Kidney (tissue), 14 donors: ENCODE results near the gene AGPAT3. TPM values are rescaled to one million over a fixed set of nuclear protein-coding genes. Genes with fewer than 3 reads are reported as not detected.

Experiments
- DNase-seq, 5 donors: peaks; one replicate each; pipeline ENCODE4 v3.0.0-alpha.2; 2013 to 2020
- FAIRE-seq: peaks from 2 replicates; lab custom pipeline; 2012; peaks lifted over from hg19 to GRCh38; lab: Jason Lieb, UNC
- H3K27ac ChIP-seq, 2 donors: one replicate each; pipeline ENCODE4 v1.7.0; 2013; ENCODE audit warnings: low read depth in 2 of 2, low read length in 2 of 2, inconsistent platforms in 1 of 2
- H3K27me3 ChIP-seq: one replicate; pipeline ENCODE4 v1.7.1; 2013; ENCODE audit warnings: low read length, inconsistent platforms; ENCODE audit not compliant: control insufficient read depth, insufficient read depth
- H3K36me3 ChIP-seq, 3 donors: one replicate each; pipeline versions ENCODE4 v1.7.0 to v1.7.1; 2013; ENCODE audit warnings: low read length in 3 of 3, control low read depth in 1 of 3, inconsistent platforms in 1 of 3; ENCODE audit not compliant: insufficient read depth in 3 of 3, control insufficient read depth in 2 of 3
- H3K4me1 ChIP-seq, 3 donors: one replicate each; pipeline versions ENCODE4 v1.7.0 to v1.7.1; 2013; ENCODE audit warnings: low read length in 3 of 3, inconsistent platforms in 1 of 3, low read depth in 1 of 3; ENCODE audit not compliant: control insufficient read depth in 2 of 3, insufficient read depth in 2 of 3
- H3K4me3 ChIP-seq, 3 donors: one replicate each; pipeline versions ENCODE4 v1.7.0 to v1.8.1; 2013; ENCODE audit warnings: low read length in 3 of 3, control low read depth in 1 of 3, inconsistent platforms in 1 of 3
- H3K9ac ChIP-seq, 3 donors: one replicate each; pipeline versions ENCODE4 v1.7.0 to v1.7.1; 2013; ENCODE audit warnings: low read length in 3 of 3, control low read depth in 1 of 3, inconsistent platforms in 1 of 3
- H3K9me3 ChIP-seq, 3 donors: one replicate each; pipeline versions ENCODE4 v1.7.0 to v1.7.1; 2013; ENCODE audit warnings: low read length in 3 of 3, control low read depth in 1 of 3, inconsistent platforms in 1 of 3; ENCODE audit not compliant: control insufficient read depth in 2 of 3, insufficient read depth in 1 of 3
- intact Hi-C: fragments of 100-400 bp; cut with DNase I; formaldehyde crosslinking; loops from one replicate; pipeline ENCODE4 v1.11.1; 2022
- polyA plus RNA-seq: library from polyadenylated mRNA; stranded (reverse); fragments of 350-450 nt; fragmentation: Illumina TruSeq; extraction: RNeasy Lipid Tissue Mini Kit (QIAGEN cat#74804); gene quantifications from one replicate; pipeline ENCODE4 v1.2.3, GENCODE V29; 2014; ENCODE audit warnings: low read depth, low replicate concordance; ENCODE audit not compliant: insufficient read depth
- total RNA-seq: library from RNA; stranded (reverse); fragmentation: NEBNext Ultra II Directional; extraction: Animal tissue kit (Norgen Biotek cat#: 25700); gene quantifications from one replicate; pipeline ENCODE4 v1.2.1, GENCODE V29; 2021
- TF ChIP-seq, protein P1 (sequence below): IDR thresholded peaks from 3 replicates; pipeline ENCODE4 v1.5.1; 2012; ENCODE audit warnings: mild to moderate bottlenecking, moderate library complexity, borderline replicate concordance; ENCODE audit not compliant: insufficient read depth; ENCODE audit errors: extremely low read depth
- donor health status: control.
- donor health status: control.
- donor health status: control.
- donor health status: control.
- donor health status: control.
- donor health status: DM: yes; HTN: yes; CAD: no.
- donor health status: Normal renal cell carcinoma (clear cell type).

The AGPAT3 gene
- total and polyA plus RNA-seq, 2 donors from 2014 or later: 40.3 to 86.2 TPM

DNA sequence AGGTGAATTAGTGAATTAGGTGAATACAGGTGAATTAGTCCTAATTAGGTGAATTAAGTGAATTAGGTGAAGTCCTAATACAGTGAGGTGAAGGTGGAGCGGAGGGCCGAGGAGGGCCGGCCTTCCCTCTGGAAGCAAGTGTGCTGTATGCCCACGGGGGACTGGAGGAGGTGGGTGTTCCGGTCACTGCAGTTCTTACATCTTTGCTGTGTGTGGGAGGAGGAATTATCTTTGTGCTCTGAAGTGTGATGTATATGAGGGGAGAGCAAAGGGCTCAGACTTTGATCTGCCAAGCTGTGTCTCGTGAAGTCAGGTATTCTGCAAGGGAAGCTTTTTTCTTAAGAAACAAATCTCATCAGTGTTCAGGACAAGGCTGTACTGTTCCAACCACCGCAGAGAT lies 45.4 kb downstream of the AGPAT3 start:
- Histone ChIP-seq H3K4me3 (no peak overlapping the region), H3K9me3 (no peaks in the 10 kb centered on the region), H3K4me1 (peaks cover 0 to 29% (median 28%) of the 10 kb centered on the region in 3 donors), H3K9ac (no peak overlapping the region), H3K27ac (no peak overlapping the region), H3K27me3 (no peaks in the 10 kb centered on the region), H3K36me3 (peaks cover 0 to 3% (median 0%) of the 10 kb centered on the region in 3 donors)
- intact Hi-C loops: no loop called here
- TF ChIP-seq, protein P1, sequence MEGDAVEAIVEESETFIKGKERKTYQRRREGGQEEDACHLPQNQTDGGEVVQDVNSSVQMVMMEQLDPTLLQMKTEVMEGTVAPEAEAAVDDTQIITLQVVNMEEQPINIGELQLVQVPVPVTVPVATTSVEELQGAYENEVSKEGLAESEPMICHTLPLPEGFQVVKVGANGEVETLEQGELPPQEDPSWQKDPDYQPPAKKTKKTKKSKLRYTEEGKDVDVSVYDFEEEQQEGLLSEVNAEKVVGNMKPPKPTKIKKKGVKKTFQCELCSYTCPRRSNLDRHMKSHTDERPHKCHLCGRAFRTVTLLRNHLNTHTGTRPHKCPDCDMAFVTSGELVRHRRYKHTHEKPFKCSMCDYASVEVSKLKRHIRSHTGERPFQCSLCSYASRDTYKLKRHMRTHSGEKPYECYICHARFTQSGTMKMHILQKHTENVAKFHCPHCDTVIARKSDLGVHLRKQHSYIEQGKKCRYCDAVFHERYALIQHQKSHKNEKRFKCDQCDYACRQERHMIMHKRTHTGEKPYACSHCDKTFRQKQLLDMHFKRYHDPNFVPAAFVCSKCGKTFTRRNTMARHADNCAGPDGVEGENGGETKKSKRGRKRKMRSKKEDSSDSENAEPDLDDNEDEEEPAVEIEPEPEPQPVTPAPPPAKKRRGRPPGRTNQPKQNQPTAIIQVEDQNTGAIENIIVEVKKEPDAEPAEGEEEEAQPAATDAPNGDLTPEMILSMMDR: no peak
- FAIRE-seq (no peak), DNase-seq (peak in 4 of 5 donors; percentile 13 to 77 (median 64))

- DNase-seq (peak in 3 of 5 donors; percentile 37 to 76 (median 60)), FAIRE-seq (no peak)
- Histone ChIP-seq H3K27me3 (no peaks in the 10 kb centered on the region), H3K9ac (peak overlapping the region in 1 of 3 donors; percentile 17), H3K27ac (peak overlapping the region; percentile 36 to 54), H3K9me3 (no peaks in the 10 kb centered on the region), H3K36me3 (peaks cover 0 to 3% (median 0%) of the 10 kb centered on the region in 3 donors), H3K4me3 (peak overlapping the region in 1 of 3 donors; percentile 23), H3K4me1 (peaks cover 0 to 29% (median 28%) of the 10 kb centered on the region in 3 donors)
- TF ChIP-seq, protein P1: no peak
- intact Hi-C loops: no loop called here
These were observed 46.3 kb downstream of the AGPAT3 start for GRCh38 chr21:43911015-43911934.

- peak in 1 of 5 donors; percentile 39 for DNase-seq
- TF ChIP-seq, protein P1: no peak
- FAIRE-seq: no peak
- Histone ChIP-seq H3K27me3 (no peaks in the 10 kb centered on the region), H3K36me3 (no peaks in the 10 kb centered on the region), H3K27ac (peak overlapping the region in 1 of 2 donors; percentile 54), H3K9ac (peak overlapping the region in 1 of 3 donors; percentile 17), H3K9me3 (no peaks in the 10 kb centered on the region), H3K4me3 (peak overlapping the region in 1 of 3 donors; percentile 23), H3K4me1 (peaks cover 0 to 30% (median 29%) of the 10 kb centered on the region in 3 donors)
- intact Hi-C loops: no loop called here
These were observed 47.0 kb downstream of the AGPAT3 start for GRCh38 chr21:43911935-43912487.
